Measurements from ENCODE around the gene COL18A1.

GRCh38 chr21:45486443-45487160, 81.6 kb downstream of the COL18A1 start:
- TF ChIP-seq ZFX (IDR thresholded peaks at IDR 0.05) (no peak), CTCF (conservative IDR thresholded peaks at IDR 0.05) (no peak)
